Measurements from ENCODE around the gene MTRF1L.

Gene MTRF1L

GRCh38 chr6:153001767-153002612 lies 519 bp downstream of the MTRF1L start:
- no peak for TF ChIP-seq CTCF (IDR thresholded peaks at IDR 0.05)

GRCh38 chr6:153000243-153000642 lies 2.3 kb downstream of the MTRF1L start:
- TF ChIP-seq CTCF (IDR thresholded peaks at IDR 0.05) = no peak

GRCh38 chr6:152993847-152994246 lies 8.7 kb downstream of the MTRF1L start:
- no peak for TF ChIP-seq CTCF (IDR thresholded peaks at IDR 0.05)

GRCh38 chr6:152993431-152993830 lies 9.1 kb downstream of the MTRF1L start:
- TF ChIP-seq CTCF (IDR thresholded peaks at IDR 0.05) = no peak

GRCh38 chr6:152986978-152987377 lies 15.5 kb downstream of the MTRF1L start:
- no peak for TF ChIP-seq CTCF (IDR thresholded peaks at IDR 0.05)

GRCh38 chr6:152984513-152984872 lies 18.0 kb downstream of the MTRF1L start:
- TF ChIP-seq CTCF (IDR thresholded peaks at IDR 0.05) = no peak

GRCh38 chr6:152983637-152984512 lies 18.6 kb downstream of the MTRF1L start:
- TF ChIP-seq CTCF (IDR thresholded peaks at IDR 0.05) = no peak

Measured in LNCAP (cell line).